HL-60 (cell line): ENCODE measurements around the gene SLC26A2.

Source experiments
- CTCF ChIP-seq: IDR thresholded peaks from one replicate; pipeline ENCODE4 v1.5.1; 2011; ENCODE audit warnings: low read length, control low read depth, inconsistent platforms; ENCODE audit not compliant: insufficient read depth
- GABPA ChIP-seq: IDR thresholded peaks from 2 replicates; pipeline ENCODE4 v1.6.1; 2012; ENCODE audit warnings: low read depth
- POLR2AphosphoS5 ChIP-seq: IDR thresholded peaks from 2 replicates; pipeline ENCODE4 v1.6.1; 2012; ENCODE audit warnings: low read depth
- SPI1 ChIP-seq: IDR thresholded peaks from 2 replicates; pipeline ENCODE4 v1.6.1; 2012; ENCODE audit warnings: low read depth, mild to moderate bottlenecking, borderline replicate concordance
- TF ChIP-seq, protein P1 (sequence below): IDR thresholded peaks from 2 replicates; pipeline ENCODE4 v1.6.1; 2012; ENCODE audit warnings: low read depth; ENCODE audit not compliant: insufficient replicate concordance

- TF ChIP-seq CTCF, result no peak
- no peak for TF ChIP-seq POLR2AphosphoS5
- TF ChIP-seq, protein P1, sequence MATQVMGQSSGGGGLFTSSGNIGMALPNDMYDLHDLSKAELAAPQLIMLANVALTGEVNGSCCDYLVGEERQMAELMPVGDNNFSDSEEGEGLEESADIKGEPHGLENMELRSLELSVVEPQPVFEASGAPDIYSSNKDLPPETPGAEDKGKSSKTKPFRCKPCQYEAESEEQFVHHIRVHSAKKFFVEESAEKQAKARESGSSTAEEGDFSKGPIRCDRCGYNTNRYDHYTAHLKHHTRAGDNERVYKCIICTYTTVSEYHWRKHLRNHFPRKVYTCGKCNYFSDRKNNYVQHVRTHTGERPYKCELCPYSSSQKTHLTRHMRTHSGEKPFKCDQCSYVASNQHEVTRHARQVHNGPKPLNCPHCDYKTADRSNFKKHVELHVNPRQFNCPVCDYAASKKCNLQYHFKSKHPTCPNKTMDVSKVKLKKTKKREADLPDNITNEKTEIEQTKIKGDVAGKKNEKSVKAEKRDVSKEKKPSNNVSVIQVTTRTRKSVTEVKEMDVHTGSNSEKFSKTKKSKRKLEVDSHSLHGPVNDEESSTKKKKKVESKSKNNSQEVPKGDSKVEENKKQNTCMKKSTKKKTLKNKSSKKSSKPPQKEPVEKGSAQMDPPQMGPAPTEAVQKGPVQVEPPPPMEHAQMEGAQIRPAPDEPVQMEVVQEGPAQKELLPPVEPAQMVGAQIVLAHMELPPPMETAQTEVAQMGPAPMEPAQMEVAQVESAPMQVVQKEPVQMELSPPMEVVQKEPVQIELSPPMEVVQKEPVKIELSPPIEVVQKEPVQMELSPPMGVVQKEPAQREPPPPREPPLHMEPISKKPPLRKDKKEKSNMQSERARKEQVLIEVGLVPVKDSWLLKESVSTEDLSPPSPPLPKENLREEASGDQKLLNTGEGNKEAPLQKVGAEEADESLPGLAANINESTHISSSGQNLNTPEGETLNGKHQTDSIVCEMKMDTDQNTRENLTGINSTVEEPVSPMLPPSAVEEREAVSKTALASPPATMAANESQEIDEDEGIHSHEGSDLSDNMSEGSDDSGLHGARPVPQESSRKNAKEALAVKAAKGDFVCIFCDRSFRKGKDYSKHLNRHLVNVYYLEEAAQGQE, result no peak
- no peak for TF ChIP-seq GABPA
- no peak for TF ChIP-seq SPI1
Measured at GRCh38 chr5:150033334-150033733, 72.8 kb downstream of the SLC26A2 start.
